ENCODE data around the gene MRS2. TPM values are rescaled to one million over a fixed set of nuclear protein-coding genes. Genes with fewer than 3 reads are reported as not detected.

MRS2 gene
- total RNA-seq, 1 experiment from 2014 or later: 85.8 TPM

DNA sequence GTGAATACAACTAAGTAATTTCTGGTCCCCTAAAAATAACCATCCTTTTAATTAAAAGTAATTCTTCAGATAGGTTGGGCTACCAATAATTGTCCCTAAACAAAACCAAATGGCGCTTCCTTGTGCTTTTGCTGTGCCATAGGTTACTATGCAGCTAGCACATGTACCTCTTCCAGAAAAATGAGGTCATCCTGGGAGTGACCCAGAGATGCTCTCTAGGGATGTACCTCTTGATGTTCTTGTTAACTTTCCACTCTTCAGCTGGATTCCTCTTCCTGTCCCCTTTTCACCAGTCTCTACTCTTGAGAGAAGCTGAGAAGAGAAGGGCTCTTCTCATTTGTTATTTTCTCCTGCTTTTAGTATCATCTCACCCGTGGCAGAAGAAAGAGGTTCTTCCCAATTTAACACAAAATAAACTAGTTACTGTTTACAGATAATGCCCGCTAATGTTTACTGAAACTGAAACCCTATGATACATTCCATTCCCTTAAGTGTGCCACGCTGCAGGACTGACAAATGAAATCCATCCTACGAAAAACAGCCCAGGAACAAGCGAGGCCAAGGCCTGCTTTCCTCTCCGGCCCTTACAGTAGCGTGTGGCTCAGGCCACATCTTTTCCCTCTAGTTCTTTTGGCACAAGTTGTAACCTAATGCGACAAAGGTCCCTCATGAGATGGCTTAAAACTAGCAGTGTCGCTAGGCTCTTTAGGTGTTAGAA lies 24.2 kb downstream of the MRS2 start:
- Histone ChIP-seq H3K18ac (ENCODE audit: insufficient read length, low read depth, low read length) (no peak overlapping the region), H2BK15ac (ENCODE audit: low read depth, low read length) (no peak overlapping the region), H2BK5ac (ENCODE audit: insufficient read length, low read length) (no peak overlapping the region), H3K23ac (ENCODE audit: insufficient read length, low read depth, low read length) (no peak overlapping the region), H3K79me1 (ENCODE audit: insufficient read depth, low read depth, low read length, poor library complexity, severe bottlenecking) (no peaks in the 10 kb centered on the region), H3K4me1 (ENCODE audit: insufficient read depth, low read length) (no peaks in the 10 kb centered on the region), H3T11ph (ENCODE audit: low read length) (no peak overlapping the region), H4K8ac (replicated peaks; ENCODE audit: insufficient read length, low read depth, low read length) (no peak overlapping the region), H3K14ac (ENCODE audit: insufficient read depth, low read length) (no peak overlapping the region), H2BK12ac (ENCODE audit: insufficient read length, low read depth, low read length) (no peak overlapping the region), H3K23me2 (ENCODE audit: insufficient read length, low read depth, low read length, poor library complexity, severe bottlenecking) (no peaks in the 10 kb centered on the region), H2BK120ac (ENCODE audit: low read depth, low read length, poor library complexity, severe bottlenecking) (no peak overlapping the region), H3K27ac (ENCODE audit: insufficient read length, low read depth, low read length) (no peak overlapping the region), H2AK5ac (ENCODE audit: insufficient read length, low read length) (no peak overlapping the region), H3K9ac (ENCODE audit: extremely low read depth, insufficient read length, low read length) (no peak overlapping the region), H3K56ac (ENCODE audit: insufficient read length, low read depth, low read length) (no peak overlapping the region), H3K4ac (ENCODE audit: low read depth, low read length) (no peak overlapping the region), H4K20me1 (ENCODE audit: control insufficient read depth, insufficient read depth, insufficient read length) (peaks cover 2% of the 10 kb centered on the region), H3K4me2 (ENCODE audit: insufficient read depth, insufficient read length, low read length) (no peak overlapping the region), H3K9me3 (ENCODE audit: control insufficient read depth, low read depth, low read length) (no peaks in the 10 kb centered on the region), H3K79me2 (ENCODE audit: insufficient read depth, low read length) (no peaks in the 10 kb centered on the region), H3K27me3 (ENCODE audit: insufficient read depth, low read length) (no peaks in the 10 kb centered on the region), H2BK20ac (ENCODE audit: low read depth, low read length, poor library complexity, severe bottlenecking) (no peak overlapping the region), H2AFZ (ENCODE audit: low read length) (no peak overlapping the region), H4K5ac (ENCODE audit: insufficient read length, low read depth, low read length) (no peak overlapping the region), H4K91ac (ENCODE audit: insufficient read length, low read depth, low read length) (no peak overlapping the region)
- DNase-seq: no peak
- Mint-ChIP-seq H3K9me3 (peaks cover 0 to 2% of the 10 kb centered on the region in 2 experiments; a peak in 1 of 5 replicates), H3K4me3 (no peak overlapping the region), H3K4me1 (no peaks in the 10 kb centered on the region), H3K27me3 (ENCODE audit: low read depth) (no peaks in the 10 kb centered on the region), H3K27ac (peak overlapping the region in 2 of 3 experiments; percentile 1 to 28; a peak in 3 of 7 replicates), H3K36me3 (ENCODE audit: insufficient read depth in 1 of 3, low read depth in 3 of 3) (peaks cover 10 to 43% (median 32%) of the 10 kb centered on the region in 3 experiments; a peak in 6 of 7 replicates)
- WGBS (ENCODE audit: extremely low coverage, insufficient read length, low lambda C conversion rate): no CpG with 5 or more reads among the region's 10 CpGs
- TF ChIP-seq, protein P1, sequence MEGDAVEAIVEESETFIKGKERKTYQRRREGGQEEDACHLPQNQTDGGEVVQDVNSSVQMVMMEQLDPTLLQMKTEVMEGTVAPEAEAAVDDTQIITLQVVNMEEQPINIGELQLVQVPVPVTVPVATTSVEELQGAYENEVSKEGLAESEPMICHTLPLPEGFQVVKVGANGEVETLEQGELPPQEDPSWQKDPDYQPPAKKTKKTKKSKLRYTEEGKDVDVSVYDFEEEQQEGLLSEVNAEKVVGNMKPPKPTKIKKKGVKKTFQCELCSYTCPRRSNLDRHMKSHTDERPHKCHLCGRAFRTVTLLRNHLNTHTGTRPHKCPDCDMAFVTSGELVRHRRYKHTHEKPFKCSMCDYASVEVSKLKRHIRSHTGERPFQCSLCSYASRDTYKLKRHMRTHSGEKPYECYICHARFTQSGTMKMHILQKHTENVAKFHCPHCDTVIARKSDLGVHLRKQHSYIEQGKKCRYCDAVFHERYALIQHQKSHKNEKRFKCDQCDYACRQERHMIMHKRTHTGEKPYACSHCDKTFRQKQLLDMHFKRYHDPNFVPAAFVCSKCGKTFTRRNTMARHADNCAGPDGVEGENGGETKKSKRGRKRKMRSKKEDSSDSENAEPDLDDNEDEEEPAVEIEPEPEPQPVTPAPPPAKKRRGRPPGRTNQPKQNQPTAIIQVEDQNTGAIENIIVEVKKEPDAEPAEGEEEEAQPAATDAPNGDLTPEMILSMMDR (conservative IDR thresholded peaks at IDR 0.05): no peak

All from H9 (cell line).